ENCODE results near the gene EYS.
"Not testable (repeated sequence)": the region's sequence is repeated elsewhere in the genome, so short reads cannot be mapped to it uniquely, and the experiment has no call there.

Gene EYS

GRCh38 chr6:63738190-63738589, 1968.8 kb downstream of the EYS start:
- not testable (repeated sequence) for DNase-seq (ENCODE audit: low read depth in 2 of 2)

- no peak for DNase-seq (ENCODE audit: low read depth in 2 of 2)
Measured at GRCh38 chr6:63734923-63735322, 1972.1 kb downstream of the EYS start.

- no peak for DNase-seq (ENCODE audit: low read depth in 2 of 2)
Measured at GRCh38 chr6:63732336-63732735, 1974.7 kb downstream of the EYS start.

- DNase-seq (ENCODE audit: low read depth in 2 of 2): no peak
Measured at GRCh38 chr6:63731930-63732329, 1975.1 kb downstream of the EYS start.

- DNase-seq (ENCODE audit: low read depth in 2 of 2): no peak
Measured at GRCh38 chr6:63730311-63730710, 1976.7 kb downstream of the EYS start.

- DNase-seq (ENCODE audit: low read depth in 2 of 2): no peak
Measured at GRCh38 chr6:63724721-63725120, 1982.3 kb downstream of the EYS start.

GRCh38 chr6:63721181-63721580, 1985.8 kb downstream of the EYS start:
- DNase-seq (ENCODE audit: low read depth in 2 of 2): no peak

GRCh38 chr6:63716169-63716568, 1990.9 kb downstream of the EYS start:
- no peak for DNase-seq (ENCODE audit: low read depth in 2 of 2)

GRCh38 chr6:63714091-63714490, 1992.9 kb downstream of the EYS start:
- no peak for DNase-seq (ENCODE audit: low read depth in 2 of 2)

GRCh38 chr6:63713332-63713731, 1993.7 kb downstream of the EYS start:
- no peak for DNase-seq (ENCODE audit: low read depth in 2 of 2)

GRCh38 chr6:63709148-63709547, 1997.9 kb downstream of the EYS start:
- DNase-seq (ENCODE audit: low read depth in 2 of 2): no peak

- no peak for DNase-seq (ENCODE audit: low read depth in 2 of 2)
Measured at GRCh38 chr6:63708631-63709030, 1998.4 kb downstream of the EYS start.

- DNase-seq (ENCODE audit: low read depth in 2 of 2): no peak
Measured at GRCh38 chr6:63706630-63707029, 2000.4 kb downstream of the EYS start.

GRCh38 chr6:63705707-63706106, 2001.3 kb downstream of the EYS start:
- no peak for DNase-seq (ENCODE audit: low read depth in 2 of 2)

GRCh38 chr6:63690221-63690620, 2016.8 kb downstream of the EYS start:
- no peak for DNase-seq (ENCODE audit: low read depth in 2 of 2)

GRCh38 chr6:63689421-63689820, 2017.6 kb downstream of the EYS start:
- no peak for DNase-seq (ENCODE audit: low read depth in 2 of 2)

GRCh38 chr6:63685446-63686379, 2021.3 kb downstream of the EYS start:
- no peak for DNase-seq (ENCODE audit: low read depth in 2 of 2)

GRCh38 chr6:63683071-63683603, 2023.9 kb downstream of the EYS start:
- DNase-seq (ENCODE audit: low read depth in 2 of 2): no peak

- no peak for DNase-seq (ENCODE audit: low read depth in 2 of 2)
Measured at GRCh38 chr6:63677282-63677681, 2029.7 kb downstream of the EYS start.

GRCh38 chr6:63676412-63677114, 2030.5 kb downstream of the EYS start:
- DNase-seq (ENCODE audit: low read depth in 2 of 2): no peak

- DNase-seq (ENCODE audit: low read depth in 2 of 2): no peak
Measured at GRCh38 chr6:63675138-63675537, 2031.9 kb downstream of the EYS start.

GRCh38 chr6:63674635-63675034, 2032.4 kb downstream of the EYS start:
- no peak for DNase-seq (ENCODE audit: low read depth in 2 of 2)

- no peak for DNase-seq (ENCODE audit: low read depth in 2 of 2)
Measured at GRCh38 chr6:63673692-63674091, 2033.3 kb downstream of the EYS start.
